Measurements from ENCODE around the gene TMTC2.

Gene TMTC2

GRCh38 chr12:82862069-82862841, 175.5 kb downstream of the TMTC2 start:
- Histone ChIP-seq H3K9me3 (ENCODE audit: severe bottlenecking) (no peaks in the 10 kb centered on the region), H3K27ac (no peak overlapping the region), H3K4me3 (ENCODE audit: low read depth, low read length) (no peak overlapping the region), H3K27me3 (ENCODE audit: insufficient read depth, low read depth, severe bottlenecking) (no peaks in the 10 kb centered on the region), H3K36me3 (no peaks in the 10 kb centered on the region)
- TF ChIP-seq CTCF (IDR thresholded peaks at IDR 0.05; ENCODE audit: low read depth, low read length) = no peak
- no peak for DNase-seq

GRCh38 chr12:82862876-82863649, 176.4 kb downstream of the TMTC2 start:
- DNase-seq = no peak
- H3K27ac ChIP-seq = no peak overlapping the region
- no peaks in the 10 kb centered on the region for H3K9me3 ChIP-seq (ENCODE audit: severe bottlenecking)
- H3K36me3 ChIP-seq = no peaks in the 10 kb centered on the region
- no peak for TF ChIP-seq CTCF (IDR thresholded peaks at IDR 0.05; ENCODE audit: low read depth, low read length)
- no peak overlapping the region for H3K4me3 ChIP-seq (ENCODE audit: low read depth, low read length)
- no peaks in the 10 kb centered on the region for H3K27me3 ChIP-seq (ENCODE audit: insufficient read depth, low read depth, severe bottlenecking)

- Histone ChIP-seq H3K4me3 (ENCODE audit: low read depth, low read length) (no peak overlapping the region), H3K27ac (no peak overlapping the region), H3K36me3 (no peaks in the 10 kb centered on the region), H3K27me3 (ENCODE audit: insufficient read depth, low read depth, severe bottlenecking) (no peaks in the 10 kb centered on the region), H3K9me3 (ENCODE audit: severe bottlenecking) (no peaks in the 10 kb centered on the region)
- TF ChIP-seq CTCF (IDR thresholded peaks at IDR 0.05; ENCODE audit: low read depth, low read length) = no peak
- no peak for DNase-seq
Measured at GRCh38 chr12:82866227-82866775, 179.6 kb downstream of the TMTC2 start.

GRCh38 chr12:82866946-82867345, 180.2 kb downstream of the TMTC2 start:
- DNase-seq = no peak
- no peaks in the 10 kb centered on the region for H3K36me3 ChIP-seq
- H3K27ac ChIP-seq = no peak overlapping the region
- H3K9me3 ChIP-seq (ENCODE audit: severe bottlenecking) = no peaks in the 10 kb centered on the region
- no peaks in the 10 kb centered on the region for H3K27me3 ChIP-seq (ENCODE audit: insufficient read depth, low read depth, severe bottlenecking)
- TF ChIP-seq CTCF (IDR thresholded peaks at IDR 0.05; ENCODE audit: low read depth, low read length) = no peak
- H3K4me3 ChIP-seq (ENCODE audit: low read depth, low read length) = no peak overlapping the region

GRCh38 chr12:82867762-82868500, 181.2 kb downstream of the TMTC2 start:
- Histone ChIP-seq H3K27me3 (ENCODE audit: insufficient read depth, low read depth, severe bottlenecking) (no peaks in the 10 kb centered on the region), H3K9me3 (ENCODE audit: severe bottlenecking) (no peaks in the 10 kb centered on the region), H3K27ac (no peak overlapping the region), H3K36me3 (no peaks in the 10 kb centered on the region), H3K4me3 (ENCODE audit: low read depth, low read length) (no peak overlapping the region)
- TF ChIP-seq CTCF (IDR thresholded peaks at IDR 0.05; ENCODE audit: low read depth, low read length) = no peak
- DNase-seq = no peak

All from WERI-Rb-1 (cell line).